Osteocyte (in vitro differentiated cells): Measurements from ENCODE around the gene TCF19. TPM values are rescaled to one million over a fixed set of nuclear protein-coding genes. Genes with fewer than 3 reads are reported as not detected.

ENCODE experiments used
- DNase-seq: peaks from one replicate; pipeline ENCODE4 v3.0.0; 2021; ENCODE audit warnings: mixed read lengths; ENCODE audit not compliant: unreplicated experiment; ENCODE audit errors: extremely low spot score
- H3K27ac Mint-ChIP-seq: one replicate; pipeline ENCODE4 v1.8.0; 2021; ENCODE audit warnings: mild to moderate bottlenecking, mixed read lengths; ENCODE audit not compliant: unreplicated experiment
- H3K27me3 Mint-ChIP-seq: one replicate; pipeline ENCODE4 v1.8.0; 2021; ENCODE audit warnings: mixed read lengths; ENCODE audit not compliant: unreplicated experiment
- H3K36me3 Mint-ChIP-seq: one replicate; pipeline ENCODE4 v1.8.0; 2021; ENCODE audit warnings: mixed read lengths; ENCODE audit not compliant: unreplicated experiment
- H3K4me1 Mint-ChIP-seq: one replicate; pipeline ENCODE4 v1.8.0; 2021; ENCODE audit warnings: mixed read lengths; ENCODE audit not compliant: unreplicated experiment
- H3K4me3 Mint-ChIP-seq: one replicate; pipeline ENCODE4 v1.8.0; 2021; ENCODE audit warnings: mild to moderate bottlenecking, moderate library complexity, mixed read lengths; ENCODE audit not compliant: unreplicated experiment
- H3K9me3 Mint-ChIP-seq: one replicate; pipeline ENCODE4 v1.8.0; 2021; ENCODE audit warnings: mixed read lengths; ENCODE audit not compliant: unreplicated experiment
- total RNA-seq: library from RNA; stranded (reverse); gene quantifications from 2 replicates; pipeline ENCODE4 v1.2.1, GENCODE V29; 2021
- TF ChIP-seq, protein P1 (sequence below): fragments of 200-600 bp; sonication (generic); IDR thresholded peaks from 2 replicates; pipeline ENCODE4 v1.5.0; 2021; ENCODE audit warnings: antibody characterized with exemption, mild to moderate bottlenecking, moderate library complexity

Gene TCF19
- total RNA-seq, 1 donor from 2014 or later: 8.8 TPM

DNA sequence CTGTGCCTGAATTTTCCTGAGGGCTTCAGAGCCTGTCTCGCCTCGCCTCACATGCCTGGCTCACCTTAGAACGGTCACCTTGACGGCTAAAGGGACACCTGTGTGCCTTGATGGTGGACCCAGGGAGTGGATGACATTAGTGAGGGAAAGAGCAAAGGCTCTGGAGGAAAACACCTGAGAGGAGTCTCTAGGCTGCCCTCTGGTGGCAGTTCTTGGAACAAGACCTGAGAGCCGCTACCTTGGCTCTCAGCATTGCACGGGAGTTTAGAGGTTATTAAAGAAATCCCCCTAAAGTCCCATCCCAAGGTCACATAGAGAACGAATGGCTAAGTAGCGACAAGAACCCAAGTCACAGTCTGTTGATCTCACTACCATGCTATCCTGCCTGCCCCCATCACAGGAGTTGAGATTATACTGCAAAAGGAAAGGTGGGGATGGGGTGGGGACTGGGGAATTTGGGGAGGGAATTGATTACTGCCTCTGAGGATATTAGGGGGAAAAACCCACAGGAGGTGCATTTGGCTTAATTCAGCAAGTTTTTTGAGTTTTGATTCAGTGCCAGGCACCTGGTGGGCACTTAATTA lies 30.2 kb upstream of the TCF19 start:
- TF ChIP-seq, protein P1, sequence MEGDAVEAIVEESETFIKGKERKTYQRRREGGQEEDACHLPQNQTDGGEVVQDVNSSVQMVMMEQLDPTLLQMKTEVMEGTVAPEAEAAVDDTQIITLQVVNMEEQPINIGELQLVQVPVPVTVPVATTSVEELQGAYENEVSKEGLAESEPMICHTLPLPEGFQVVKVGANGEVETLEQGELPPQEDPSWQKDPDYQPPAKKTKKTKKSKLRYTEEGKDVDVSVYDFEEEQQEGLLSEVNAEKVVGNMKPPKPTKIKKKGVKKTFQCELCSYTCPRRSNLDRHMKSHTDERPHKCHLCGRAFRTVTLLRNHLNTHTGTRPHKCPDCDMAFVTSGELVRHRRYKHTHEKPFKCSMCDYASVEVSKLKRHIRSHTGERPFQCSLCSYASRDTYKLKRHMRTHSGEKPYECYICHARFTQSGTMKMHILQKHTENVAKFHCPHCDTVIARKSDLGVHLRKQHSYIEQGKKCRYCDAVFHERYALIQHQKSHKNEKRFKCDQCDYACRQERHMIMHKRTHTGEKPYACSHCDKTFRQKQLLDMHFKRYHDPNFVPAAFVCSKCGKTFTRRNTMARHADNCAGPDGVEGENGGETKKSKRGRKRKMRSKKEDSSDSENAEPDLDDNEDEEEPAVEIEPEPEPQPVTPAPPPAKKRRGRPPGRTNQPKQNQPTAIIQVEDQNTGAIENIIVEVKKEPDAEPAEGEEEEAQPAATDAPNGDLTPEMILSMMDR: peak; percentile 85
- no peak for DNase-seq
- Mint-ChIP-seq H3K4me3 (no peak overlapping the region), H3K27me3 (peaks cover 16% of the 10 kb centered on the region), H3K9me3 (no peaks in the 10 kb centered on the region), H3K4me1 (peaks cover 24% of the 10 kb centered on the region), H3K36me3 (no peaks in the 10 kb centered on the region), H3K27ac (no peak overlapping the region)

- H3K27me3 Mint-ChIP-seq: peaks cover 16% of the 10 kb centered on the region
- TF ChIP-seq, protein P1: no peak
- H3K9me3 Mint-ChIP-seq: no peaks in the 10 kb centered on the region
- H3K4me3 Mint-ChIP-seq: no peak overlapping the region
- no peak overlapping the region for H3K27ac Mint-ChIP-seq
- no peaks in the 10 kb centered on the region for H3K36me3 Mint-ChIP-seq
- no peak for DNase-seq
- H3K4me1 Mint-ChIP-seq: peaks cover 18% of the 10 kb centered on the region
Observed at GRCh38 chr6:31129130-31129529, 29.3 kb upstream of the TCF19 start.

DNA sequence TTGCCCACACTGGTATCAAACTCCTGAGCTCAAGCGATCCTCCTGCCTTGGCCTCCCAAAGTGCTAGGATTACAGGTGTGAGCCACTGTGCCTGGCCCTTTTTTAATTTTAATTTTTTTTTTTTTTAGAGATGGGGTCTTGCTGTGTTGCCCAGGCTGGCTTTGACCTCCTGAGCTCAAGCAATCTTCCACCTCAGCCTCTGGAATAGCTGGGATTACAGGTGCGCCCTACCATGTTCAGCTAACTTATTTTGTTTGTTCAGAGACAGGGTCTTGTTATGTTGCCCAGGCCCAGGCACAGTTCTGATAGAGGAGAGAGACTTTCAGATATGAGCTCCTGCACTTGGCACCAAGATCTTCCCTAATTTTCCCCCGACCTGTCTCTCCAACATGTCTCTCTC lies 27.6 kb upstream of the TCF19 start:
- Mint-ChIP-seq H3K27ac (no peak overlapping the region), H3K36me3 (no peaks in the 10 kb centered on the region), H3K4me1 (peaks cover 12% of the 10 kb centered on the region), H3K27me3 (peaks cover 16% of the 10 kb centered on the region), H3K4me3 (no peak overlapping the region), H3K9me3 (no peaks in the 10 kb centered on the region)
- TF ChIP-seq, protein P1: no peak
- no peak for DNase-seq

DNA sequence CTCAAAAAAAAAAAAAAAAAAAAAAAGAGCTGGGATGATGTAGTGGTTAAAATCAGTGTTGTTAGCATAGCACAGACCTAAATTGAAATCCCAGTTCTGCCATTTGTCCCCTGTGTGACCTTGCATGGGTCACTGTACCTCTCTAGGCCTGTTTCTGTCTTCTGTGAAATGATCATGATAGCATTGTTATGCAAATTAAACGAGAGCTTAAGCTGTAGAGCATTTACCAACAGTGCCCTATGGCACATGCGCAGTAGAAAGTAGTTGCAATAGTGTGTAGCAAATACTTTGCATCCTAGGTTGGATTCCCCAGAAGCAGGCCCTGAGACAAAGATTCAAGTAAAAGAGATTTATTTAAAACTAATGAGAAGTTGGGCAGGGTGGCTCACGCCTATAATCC lies 26.8 kb upstream of the TCF19 start:
- DNase-seq: no peak
- no peaks in the 10 kb centered on the region for H3K9me3 Mint-ChIP-seq
- no peak overlapping the region for H3K4me3 Mint-ChIP-seq
- TF ChIP-seq, protein P1: no peak
- H3K4me1 Mint-ChIP-seq: peaks cover 7% of the 10 kb centered on the region
- peaks cover 16% of the 10 kb centered on the region for H3K27me3 Mint-ChIP-seq
- H3K36me3 Mint-ChIP-seq: no peaks in the 10 kb centered on the region
- H3K27ac Mint-ChIP-seq: no peak overlapping the region

GRCh38 chr6:31132806-31133205 lies 25.6 kb upstream of the TCF19 start:
- TF ChIP-seq, protein P1: no peak
- no peak for DNase-seq
- Mint-ChIP-seq H3K27ac (no peak overlapping the region), H3K9me3 (no peaks in the 10 kb centered on the region), H3K36me3 (no peaks in the 10 kb centered on the region), H3K4me1 (peaks cover 8% of the 10 kb centered on the region), H3K4me3 (no peak overlapping the region), H3K27me3 (peaks cover 16% of the 10 kb centered on the region)
